CD4-positive, alpha-beta T cell (primary cell): ENCODE measurements around the gene MPDU1. TPM values are rescaled to one million over a fixed set of nuclear protein-coding genes. Genes with fewer than 3 reads are reported as not detected.
A peak's percentile ranks its signal among the peaks of the same experiment; 100 is the strongest.

ENCODE experiments used
- ATAC-seq: fragments of 200-7000 bp; cut with Tn5 transposase; one replicate; pipeline ENCODE4 v1.10.0; 2022; ENCODE audit warnings: mild to moderate bottlenecking; ENCODE audit not compliant: poor library complexity
- CTCF ChIA-PET: fragments of 350-600 bp; sonication (Branson Sonifier 250); formaldehyde crosslinking; loops from one replicate; lab custom pipeline; 2021; ENCODE audit warnings: antibody characterized with exemption, inconsistent platforms; lab: Charles Lee
- POLR2A ChIA-PET: fragments of 350-600 bp; sonication (Branson Sonifier 250); formaldehyde crosslinking; loops from one replicate; lab custom pipeline; 2021; ENCODE audit warnings: antibody characterized with exemption, inconsistent platforms; lab: Charles Lee
- DNase-seq, 14 experiments: peaks; one replicate each; pipeline ENCODE4 v3.0.0-alpha.2; 2013 to 2020; ENCODE audit warnings: mixed read lengths in 2 of 14
- H3K27ac ChIP-seq, 2 donors: one replicate each; pipeline versions ENCODE4 v1.5.1 to v1.7.0; 2013; ENCODE audit warnings: low read length in 2 of 2, low read depth in 1 of 2, mild to moderate bottlenecking in 1 of 2
- H3K27me3 ChIP-seq, 2 experiments: 1 replicate in 1 of 2; 2 replicates in 1 of 2; pipeline versions ENCODE4 v1.6.1 to v1.7.0; 2013; ENCODE audit warnings: low read length in 2 of 2, control low read depth in 1 of 2, mild to moderate bottlenecking in 1 of 2, moderate library complexity in 1 of 2; ENCODE audit not compliant: insufficient read depth in 2 of 2, control insufficient read depth in 1 of 2
- H3K36me3 ChIP-seq: one replicate; pipeline ENCODE4 v1.6.1; 2013; ENCODE audit warnings: low read length, control low read depth; ENCODE audit not compliant: insufficient read depth
- H3K4me1 ChIP-seq: one replicate; pipeline ENCODE4 v1.6.1; 2013; ENCODE audit warnings: low read length, control low read depth; ENCODE audit not compliant: insufficient read depth
- H3K4me3 ChIP-seq: one replicate; pipeline ENCODE4 v1.5.1; 2013; ENCODE audit warnings: mild to moderate bottlenecking, low read length, moderate library complexity
- H3K9me3 ChIP-seq, 2 experiments: 1 replicate in 1 of 2; 2 replicates in 1 of 2; pipeline versions ENCODE4 v1.6.1 to v1.7.0; 2013; ENCODE audit warnings: low read length in 2 of 2, mild to moderate bottlenecking in 2 of 2, control low read depth in 1 of 2, moderate library complexity in 1 of 2; ENCODE audit not compliant: control insufficient read depth in 1 of 2, insufficient read depth in 1 of 2
- H3K27ac Mint-ChIP-seq: one replicate; pipeline ENCODE4 v1.8.0; 2020; ENCODE audit warnings: mixed read lengths
- H3K27me3 Mint-ChIP-seq: one replicate; pipeline ENCODE4 v1.8.0; 2021; ENCODE audit warnings: mixed read lengths
- H3K36me3 Mint-ChIP-seq: one replicate; pipeline ENCODE4 v1.8.0; 2021; ENCODE audit warnings: low read depth, mixed read lengths
- H3K4me1 Mint-ChIP-seq: one replicate; pipeline ENCODE4 v1.8.0; 2021; ENCODE audit warnings: low read depth, mixed read lengths
- H3K4me3 Mint-ChIP-seq: one replicate; pipeline ENCODE4 v1.8.0; 2020; ENCODE audit warnings: mild to moderate bottlenecking, mixed read lengths
- H3K9me3 Mint-ChIP-seq: one replicate; pipeline ENCODE4 v1.8.0; 2020; ENCODE audit warnings: mixed read lengths
- CTCF ChIP-seq: fragments of 200-600 bp; IDR thresholded peaks from one replicate; pipeline ENCODE4 v1.8.0; 2022; ENCODE audit warnings: antibody characterized with exemption, mild to moderate bottlenecking
- intact Hi-C, 2 experiments: fragments of 100-400 bp; cut with DNase I in 1 of 2; cut with micrococcal nuclease in 1 of 2; formaldehyde crosslinking; loops; one replicate each; pipeline versions ENCODE4 v1.15.1 to v1.9.0; 2023 to 2025; cut with DNase I, micrococcal nuclease
- total RNA-seq, 174 experiments: library from RNA in 2 of 174; stranded (reverse) in 2 of 174; gene quantifications; one replicate each; pipeline ENCODE4 v1.2.3 and lab custom pipeline; 2021 to 2026

Gene MPDU1
- total RNA-seq, 2 experiments from 2014 or later = 12.0 to 12.9 TPM

DNA sequence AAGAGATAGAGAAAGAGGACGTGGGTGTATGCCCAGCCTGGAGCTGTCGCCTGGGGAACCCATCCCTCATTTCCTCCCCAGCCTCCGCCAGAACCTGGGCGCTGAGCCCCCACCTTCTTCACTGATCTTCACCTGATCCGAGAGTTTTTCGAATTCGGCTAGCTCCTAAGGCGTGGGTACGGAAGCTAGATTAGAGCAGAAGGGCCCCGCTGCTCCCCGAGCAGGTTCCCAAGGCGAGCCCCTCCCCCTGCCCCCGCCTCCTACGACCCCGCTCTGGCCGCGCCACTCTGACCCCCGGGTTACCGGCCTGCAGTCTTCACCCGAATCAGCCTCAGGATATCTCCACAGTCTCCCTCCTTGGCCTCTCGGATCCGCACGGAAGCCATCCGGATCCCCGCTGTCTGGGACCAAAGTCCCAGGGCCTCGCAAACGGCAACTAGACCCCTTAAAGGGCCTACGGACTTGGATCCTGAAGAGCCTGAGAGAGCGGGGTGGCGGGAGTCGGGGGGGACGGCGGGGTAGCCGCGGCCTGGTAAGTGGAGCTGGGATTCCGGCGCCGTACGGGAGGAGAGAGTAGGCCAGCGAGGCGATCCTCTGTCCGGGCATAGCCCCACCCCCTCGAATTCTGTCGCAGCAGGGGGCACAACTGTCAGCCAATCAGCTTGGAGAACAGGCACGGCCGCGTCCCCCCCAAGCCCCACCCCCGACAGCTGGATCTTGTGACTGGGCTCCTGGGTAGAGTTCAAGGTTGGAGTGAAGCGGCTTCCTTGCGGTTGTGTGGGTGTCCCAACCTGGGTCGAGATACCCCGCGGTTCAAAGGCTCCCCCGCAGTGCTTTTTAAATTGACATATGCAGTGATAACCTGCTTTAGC, 43.8 kb downstream of the MPDU1 start, which contains the start of gene SAT2:
TSS of gene SAT2 (minus strand) at position 572 of the 872 bp plus-strand sequence. CDS start at position 386, 186 bp downstream.
- no peak for TF ChIP-seq CTCF
- H3K4me1 Mint-ChIP-seq = peaks cover 20% of the 10 kb centered on the region
- H3K27ac Mint-ChIP-seq = peak within 1 kb of the TSS; percentile 82
- CTCF ChIA-PET = interaction anchor here (0.6 to 1.9 kb wide), 6 partner anchors 10 to 363 kb away, joined by 3 to 16 read pairs (median 4); partner anchors contain the start of genes FXR2, MPDU1 and TP53
- intact Hi-C loops = no loop called here
- no peaks in the 10 kb centered on the region for H3K9me3 Mint-ChIP-seq
- H3K36me3 Mint-ChIP-seq = peaks cover 13% of the 10 kb centered on the region
- H3K36me3 ChIP-seq = no peaks in the 10 kb centered on the region
- H3K4me1 ChIP-seq = peaks cover 21% of the 10 kb centered on the region
- peak within 1 kb of the TSS; percentile 95 for H3K4me3 ChIP-seq
- DNase-seq (peak; percentile 66 to 93 (median 81)), ATAC-seq (peak; percentile 84)
- no peaks in the 10 kb centered on the region for H3K27me3 Mint-ChIP-seq
- no peaks in the 10 kb centered on the region for H3K27me3 ChIP-seq
- peak within 1 kb of the TSS; percentile 67 to 72 for H3K27ac ChIP-seq
- no peaks in the 10 kb centered on the region for H3K9me3 ChIP-seq
- peak within 1 kb of the TSS; percentile 95 for H3K4me3 Mint-ChIP-seq
- POLR2A ChIA-PET = interaction anchor here (0.6 to 3.5 kb wide), 26 partner anchors 8 to 592 kb away, joined by 3 to 119 read pairs (median 4); partner anchors contain the start of genes ACAP1, ATP1B2, CTDNEP1 and FXR2

- intact Hi-C loops = loop anchor here in 1 of 2 experiments (5.0 kb wide), 1 partner anchor 57 kb away; the partner anchor contains the start of genes TP53 and WRAP53
These were observed 46.4 kb downstream of the MPDU1 start, which contains the start of gene SHBG for GRCh38 chr17:7629939-7630571. TSS of gene SHBG (plus strand) at chr17:7630135. CDS start at chr17:7630173, 38 bp downstream.

More at GRCh38 chr17:7629939-7630571, 46.4 kb downstream of the MPDU1 start, which contains the start of gene SHBG:
- H3K9me3 Mint-ChIP-seq = no peaks in the 10 kb centered on the region
- ATAC-seq (no peak), DNase-seq (no peak)
- TF ChIP-seq CTCF = no peak
- no peak within 1 kb of the TSS for H3K27ac Mint-ChIP-seq
- Histone ChIP-seq H3K4me3 (no peak within 1 kb of the TSS), H3K27ac (no peak within 1 kb of the TSS), H3K36me3 (no peaks in the 10 kb centered on the region), H3K4me1 (peaks cover 21% of the 10 kb centered on the region), H3K9me3 (no peaks in the 10 kb centered on the region), H3K27me3 (no peaks in the 10 kb centered on the region)
- H3K36me3 Mint-ChIP-seq = peaks cover 13% of the 10 kb centered on the region
- H3K4me3 Mint-ChIP-seq = peak within 1 kb of the TSS; percentile 72
- ChIA-PET POLR2A (interaction anchor here (1.4 to 2.0 kb wide), 2 partner anchors 56 to 57 kb away, joined by 7 to 10 read pairs; partner anchors contain the start of gene TP53), CTCF (no interaction called here)
- H3K4me1 Mint-ChIP-seq = peaks cover 20% of the 10 kb centered on the region
- H3K27me3 Mint-ChIP-seq = no peaks in the 10 kb centered on the region
